Right lung (tissue), 5 donors: ENCODE results near the gene ABCA6. TPM values are rescaled to one million over a fixed set of nuclear protein-coding genes. Genes with fewer than 3 reads are reported as not detected.
"Not testable (repeated sequence)": the region's sequence is repeated elsewhere in the genome, so short reads cannot be mapped to it uniquely, and the experiment has no call there.

Experiments used
- DNase-seq, 2 donors: peaks; one replicate each; pipeline ENCODE4 v3.0.0-alpha.2; 2013
- polyA plus RNA-seq, 5 donors: library from polyadenylated mRNA; unstranded; fragments of 120-200 nt; gene quantifications; one replicate each; pipeline versions ENCODE4 v1.2.1 to v1.2.3, GENCODE V29; 2013; ENCODE audit warnings: inconsistent platforms in 1 of 5, low replicate concordance in 1 of 5; ENCODE audit not compliant: insufficient read length in 5 of 5, insufficient read depth in 1 of 5

The ABCA6 gene
- polyA plus RNA-seq, 5 donors: 14.4 to 64.4 (median 54.2) TPM

GRCh38 chr17:69073392-69073791, 68.3 kb downstream of the ABCA6 start:
- DNase-seq: not testable (repeated sequence)

GRCh38 chr17:69072803-69073256, 68.9 kb downstream of the ABCA6 start:
- DNase-seq: not testable (repeated sequence)

DNA sequence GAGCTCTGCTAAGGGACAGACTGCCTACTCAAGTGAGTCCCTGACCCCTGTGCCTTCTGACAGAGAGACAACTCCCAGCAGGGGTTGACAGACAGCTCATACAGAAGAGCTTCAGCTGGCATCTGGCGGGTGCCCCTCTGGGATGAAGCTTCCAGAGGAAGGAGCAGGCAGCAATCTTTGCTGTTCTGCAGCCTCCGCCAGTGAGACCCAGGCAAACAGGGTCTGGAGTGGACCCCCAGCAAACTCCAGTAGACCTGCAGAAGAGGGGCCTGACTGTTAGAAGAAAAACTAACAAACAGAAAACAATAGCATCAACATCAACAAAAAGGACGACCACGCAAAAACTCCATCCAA, 70.5 kb downstream of the ABCA6 start:
- not testable (repeated sequence) for DNase-seq

DNA sequence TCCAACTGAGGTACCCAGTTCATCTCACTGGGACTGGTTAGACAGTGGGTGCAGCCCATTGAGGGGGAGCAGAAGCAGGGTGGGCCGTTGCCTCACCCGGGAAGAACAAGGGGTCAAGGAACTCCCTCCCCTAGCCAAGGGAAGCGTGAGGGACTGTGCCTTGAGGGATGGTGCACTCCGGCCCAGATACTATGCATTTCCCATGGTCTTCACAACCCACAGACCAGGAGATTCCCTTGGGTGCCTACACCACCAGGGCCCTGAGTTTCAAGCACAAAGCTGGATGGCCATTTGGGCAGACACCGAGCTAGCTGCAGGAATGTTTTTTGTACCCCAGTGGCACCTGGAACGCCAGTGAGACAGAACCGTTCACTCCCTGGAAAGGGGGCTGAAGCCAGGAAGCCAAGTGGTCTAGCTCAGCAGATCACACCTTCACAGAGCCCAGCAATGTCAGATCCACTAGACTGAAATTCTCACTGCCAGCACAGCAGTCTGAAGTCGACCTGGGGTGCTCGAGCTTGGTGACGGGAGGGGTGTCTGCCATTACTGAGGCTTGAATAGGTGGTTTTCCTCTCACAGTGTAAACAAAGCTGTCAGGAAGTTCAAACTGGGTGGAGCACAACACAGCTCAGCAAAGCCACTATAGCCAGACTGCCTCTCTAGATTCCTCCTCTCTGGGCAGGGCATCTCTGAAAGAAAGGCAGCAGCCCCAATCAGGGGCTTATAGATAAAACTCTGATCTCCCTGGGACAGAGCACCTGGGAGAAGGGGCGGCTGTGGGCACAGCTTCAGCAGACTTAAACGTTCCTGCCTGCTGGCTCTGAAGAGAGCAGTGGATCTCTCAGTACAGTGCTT, 71.1 kb downstream of the ABCA6 start:
- DNase-seq: not testable (repeated sequence)

- no peak for DNase-seq
These were observed 72.4 kb downstream of the ABCA6 start for GRCh38 chr17:69069226-69069750.

DNA sequence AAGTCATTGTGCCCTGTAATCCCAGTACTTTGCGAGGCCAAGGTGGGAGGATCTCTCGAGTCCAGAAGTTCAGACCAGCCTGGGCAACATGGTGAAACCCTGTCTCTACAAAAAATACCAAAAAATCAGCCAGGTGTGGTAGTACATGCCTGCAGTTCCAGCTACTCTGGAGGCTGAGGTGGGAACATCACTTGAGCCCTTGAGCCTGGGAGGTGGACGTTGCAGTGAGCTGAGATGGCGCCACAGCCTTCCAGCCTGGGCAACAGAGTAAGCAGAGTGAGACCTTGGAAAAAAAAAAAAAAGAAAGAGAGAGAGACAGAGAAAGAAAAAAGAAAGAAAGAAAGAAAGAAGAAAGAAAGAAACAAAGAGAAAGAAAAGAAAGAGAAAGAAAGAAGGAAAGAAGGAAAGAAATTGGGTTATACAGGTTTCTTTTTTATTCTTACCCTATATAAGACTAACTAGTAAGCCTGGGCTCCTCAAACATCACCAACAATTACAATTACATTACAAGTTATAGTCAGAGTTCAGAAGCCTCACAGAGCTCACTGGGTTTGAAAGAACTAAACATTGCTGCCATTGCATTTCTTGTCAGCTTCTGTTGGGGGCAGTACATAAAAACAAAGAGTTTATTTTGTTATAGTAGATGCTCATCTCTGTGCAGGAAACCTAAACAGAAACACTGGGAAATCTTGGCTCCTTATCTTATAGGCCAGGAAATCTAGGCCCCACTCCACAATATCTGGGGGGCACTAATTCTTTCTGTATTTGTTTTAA, 74.2 kb downstream of the ABCA6 start:
- no peak for DNase-seq

DNA sequence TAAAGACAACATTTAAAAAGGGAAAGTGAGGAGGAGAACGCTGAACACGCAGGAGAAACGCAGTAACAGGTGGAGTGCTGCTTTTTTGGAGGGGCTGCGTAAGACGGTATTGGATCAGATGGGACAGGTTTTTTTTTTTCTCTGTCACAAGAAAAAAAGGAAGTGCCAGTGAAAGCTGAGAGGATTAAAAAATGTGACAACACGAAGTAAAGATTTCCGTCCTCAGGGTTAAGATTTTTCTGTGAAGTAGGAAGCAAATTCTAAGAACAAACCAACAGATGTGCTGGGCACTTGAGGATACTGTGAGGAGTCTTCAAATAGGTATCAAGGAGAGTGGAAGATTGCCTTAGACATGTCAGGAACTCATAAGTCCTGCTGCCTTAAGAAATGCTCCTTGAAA, 75.2 kb downstream of the ABCA6 start:
- DNase-seq: no peak

GRCh38 chr17:69065113-69065512, 76.6 kb downstream of the ABCA6 start:
- no peak for DNase-seq

- no peak for DNase-seq
These were observed 77.2 kb downstream of the ABCA6 start for GRCh38 chr17:69064476-69064875.

GRCh38 chr17:69064001-69064400, 77.7 kb downstream of the ABCA6 start:
- no peak for DNase-seq

GRCh38 chr17:69062860-69063581, 78.7 kb downstream of the ABCA6 start:
- DNase-seq: no peak

- no peak for DNase-seq
These were observed 79.8 kb downstream of the ABCA6 start for GRCh38 chr17:69061721-69062556.

GRCh38 chr17:69060822-69061221, 80.9 kb downstream of the ABCA6 start, which contains the start of gene ABCA9:
TSS of gene ABCA9 (minus strand) at chr17:69060927. CDS start at chr17:69051126, 9,801 bp downstream.
- peak in 1 of 2 donors; percentile 22 for DNase-seq

DNA sequence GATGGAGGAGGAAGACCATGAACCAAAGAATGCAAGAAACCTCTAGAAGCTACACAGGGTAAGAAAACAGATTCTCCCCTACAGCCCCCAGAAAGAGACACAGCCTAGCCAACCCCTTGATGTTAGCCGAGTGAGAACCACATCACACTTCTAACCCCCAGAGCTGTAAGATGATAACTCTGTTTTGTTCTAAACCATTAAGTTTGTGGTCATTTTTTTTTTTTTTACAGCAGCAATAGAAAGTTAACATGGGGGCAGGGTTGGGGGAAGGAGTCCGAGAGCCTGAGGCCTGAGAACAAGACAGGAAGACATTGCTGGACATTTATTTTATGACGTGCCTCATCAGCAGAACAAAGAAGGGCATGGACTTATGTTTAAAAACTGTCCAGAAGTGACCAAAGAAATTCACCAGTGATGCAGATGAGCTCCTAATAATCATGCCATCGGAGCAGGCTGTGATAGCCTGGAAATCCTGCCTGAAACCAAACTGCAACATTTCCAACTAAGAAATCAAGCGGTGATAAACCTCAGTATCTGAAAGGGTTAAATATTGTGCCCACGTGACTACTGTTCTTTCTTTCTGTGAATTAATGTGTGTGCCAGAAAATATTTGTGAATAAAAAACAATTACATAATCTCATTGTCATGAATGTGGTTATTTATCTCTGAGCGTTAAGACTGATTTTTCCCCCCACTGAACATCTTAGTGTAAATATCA, 82.1 kb downstream of the ABCA6 start:
- no peak for DNase-seq

GRCh38 chr17:69058165-69058564, 83.5 kb downstream of the ABCA6 start:
- no peak for DNase-seq

GRCh38 chr17:69057280-69057679, 84.4 kb downstream of the ABCA6 start:
- no peak for DNase-seq

- no peak for DNase-seq
These were observed 85.4 kb downstream of the ABCA6 start for GRCh38 chr17:69056179-69056823.

- no peak for DNase-seq
These were observed 86.4 kb downstream of the ABCA6 start for GRCh38 chr17:69055334-69055733.

DNA sequence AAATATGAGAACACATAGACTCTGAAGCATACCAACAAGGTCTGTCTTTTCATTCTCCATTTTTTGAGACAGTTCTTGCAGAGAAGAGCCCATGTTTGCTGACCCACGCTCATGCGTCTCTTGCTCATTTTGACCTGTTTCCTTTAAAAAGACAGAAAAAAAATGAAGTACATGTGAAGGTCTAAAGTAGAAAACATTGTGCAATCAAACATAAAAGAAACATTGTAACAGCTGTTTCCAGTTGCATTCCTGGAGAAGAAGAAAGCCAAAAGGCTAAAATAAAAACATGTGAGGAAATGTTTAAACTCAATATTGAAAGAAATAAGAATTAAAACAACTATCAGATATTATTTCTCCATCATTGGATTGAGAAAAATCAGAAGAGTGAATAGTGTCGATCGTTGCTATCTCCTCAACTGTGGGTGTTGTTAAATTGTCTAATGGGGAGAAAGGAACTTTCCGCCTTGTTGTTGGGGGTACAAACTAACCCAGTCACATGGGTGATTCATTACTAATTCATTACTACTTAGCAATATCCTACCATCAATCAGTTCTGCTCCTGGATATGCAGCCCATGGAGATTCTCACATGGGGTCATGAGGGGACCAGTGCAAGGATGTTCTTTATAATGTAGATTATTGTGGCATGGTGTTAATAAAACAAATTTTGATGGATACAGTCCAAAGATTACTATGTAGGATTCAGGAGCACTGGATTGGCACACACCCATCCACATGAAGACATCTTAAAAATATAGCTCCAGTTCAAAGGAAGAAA, 90.5 kb downstream of the ABCA6 start:
- DNase-seq: no peak
